ENCODE measurements around the gene MYO19. TPM values are rescaled to one million over a fixed set of nuclear protein-coding genes. Genes with fewer than 3 reads are reported as not detected.

The MYO19 gene
- total and polyA plus RNA-seq, 8 donors = 11.8 to 311 (median 112) TPM

GRCh38 chr17:36550491-36551417 lies 16.1 kb upstream of the MYO19 start:
- WGBS, 5 donors = 78 to 82% (median 80%) methylated on average over 8 of the region's 8 CpGs
- Histone ChIP-seq H3K27ac (peak overlapping the region in 3 of 5 donors; percentile 4 to 61 (median 15)), H3K36me3 (peaks cover 1 to 16% (median 11%) of the 10 kb centered on the region in 4 donors), H3K27me3 (no peaks in the 10 kb centered on the region), H3K4me1 (peaks cover 35 to 94% (median 65%) of the 10 kb centered on the region in 4 donors), H3K4me3 (no peak overlapping the region), H3K9me3 (no peaks in the 10 kb centered on the region)
- TF ChIP-seq CTCF (IDR thresholded peaks at IDR 0.05) (no peak), POLR2A (IDR thresholded peaks at IDR 0.05) (no peak), POLR2AphosphoS5 (IDR thresholded peaks at IDR 0.05) (no peak), EP300 (IDR thresholded peaks at IDR 0.05) (no peak)
- intact Hi-C loops (cut with DNase I; ENCODE audit: low total_unique reads) = no loop called here
- DNase-seq = no peak

GRCh38 chr17:36547776-36548175 lies 13.1 kb upstream of the MYO19 start:
- no peak for TF ChIP-seq CTCF (IDR thresholded peaks at IDR 0.05)
- TF ChIP-seq POLR2A (IDR thresholded peaks at IDR 0.05) = no peak
- no peak for TF ChIP-seq EP300 (IDR thresholded peaks at IDR 0.05)
- no peak for TF ChIP-seq POLR2AphosphoS5 (IDR thresholded peaks at IDR 0.05)

DNA sequence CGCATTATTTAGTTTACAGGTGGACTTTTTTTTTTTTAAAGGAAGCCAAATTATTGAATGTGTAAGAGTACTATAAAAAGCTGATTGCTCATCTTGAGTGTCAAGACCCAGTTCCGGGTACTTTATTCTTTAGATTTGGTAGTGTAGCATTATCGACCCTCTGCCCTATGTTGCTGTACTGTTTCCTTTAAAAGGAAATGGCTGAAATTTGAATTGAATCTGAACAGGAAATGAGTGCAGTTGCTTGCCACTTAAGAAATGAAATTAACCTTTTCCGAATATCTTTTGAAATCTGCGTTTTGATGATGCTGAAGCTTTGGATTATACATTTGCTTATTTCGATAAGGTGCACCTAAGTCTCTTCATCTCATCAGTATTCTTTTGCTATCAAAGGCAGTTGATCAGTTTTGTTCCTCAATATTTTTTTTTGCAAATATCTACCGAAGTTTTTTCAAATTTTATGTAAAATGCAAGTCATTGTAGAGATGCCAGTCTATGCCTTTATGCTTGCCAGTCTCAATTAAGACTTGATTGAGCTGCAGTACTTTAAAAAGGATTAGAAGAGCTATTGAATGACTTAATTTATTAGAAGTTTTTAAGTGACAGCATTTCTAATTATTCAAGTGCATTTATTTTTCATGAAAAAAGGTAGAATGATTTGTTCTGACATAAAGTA lies 11.9 kb upstream of the MYO19 start:
- Histone ChIP-seq H3K27me3 (no peaks in the 10 kb centered on the region), H3K4me3 (peak overlapping the region; percentile 70 to 100 (median 94)), H3K36me3 (peaks cover 0 to 3% (median 0%) of the 10 kb centered on the region in 4 donors), H3K9me3 (no peaks in the 10 kb centered on the region), H3K4me1 (peaks cover 41 to 72% (median 59%) of the 10 kb centered on the region in 4 donors), H3K27ac (peak overlapping the region in 4 of 5 donors; percentile 99 to 100 (median 100))
- 4 to 15% (median 8%) methylated on average over 7 of the region's 7 CpGs for WGBS, 5 donors
- TF ChIP-seq POLR2A (IDR thresholded peaks at IDR 0.05) (no peak), EP300 (IDR thresholded peaks at IDR 0.05) (no peak), POLR2AphosphoS5 (IDR thresholded peaks at IDR 0.05) (no peak), CTCF (IDR thresholded peaks at IDR 0.05) (no peak)
- no peak for DNase-seq
- intact Hi-C loops (cut with DNase I; ENCODE audit: low total_unique reads) = no loop called here

More at GRCh38 chr17:36547776-36548175, 13.1 kb upstream of the MYO19 start:
- Histone ChIP-seq H3K27me3 (no peaks in the 10 kb centered on the region), H3K27ac (peak overlapping the region in 3 of 5 donors; percentile 14 to 99 (median 58)), H3K36me3 (peaks cover 0 to 3% (median 0%) of the 10 kb centered on the region in 4 donors), H3K9me3 (no peaks in the 10 kb centered on the region), H3K4me3 (peak overlapping the region in 2 of 4 donors; percentile 70 to 90), H3K4me1 (peaks cover 41 to 80% (median 64%) of the 10 kb centered on the region in 4 donors)
- DNase-seq = no peak
- intact Hi-C loops (cut with DNase I; ENCODE audit: low total_unique reads) = no loop called here

Data from stomach (tissue), 9 donors.